ENCODE results near the gene ALX4.

The ALX4 gene

DNA sequence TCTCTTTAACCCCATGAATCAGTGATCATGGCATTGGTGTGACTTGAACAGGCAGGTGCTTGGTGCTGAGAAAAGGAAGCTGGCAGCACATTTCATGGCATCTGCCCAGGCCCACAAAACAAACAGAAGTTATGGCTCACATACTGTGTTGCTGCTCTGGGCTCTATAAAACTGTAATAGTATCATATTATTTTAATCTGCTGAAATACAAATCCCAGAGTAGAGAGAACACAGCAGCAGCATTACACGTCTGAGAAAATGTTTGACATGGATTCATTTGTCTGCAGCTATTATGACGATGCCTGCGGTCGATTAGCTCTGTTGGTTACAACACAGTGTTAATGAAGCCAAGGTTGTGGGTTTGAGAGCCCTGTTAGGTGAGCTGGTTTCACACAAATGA is 80.8 kb downstream of the ALX4 start:
- no peak overlapping the region for H3K27ac ChIP-seq (ENCODE audit: low read length)
- TF ChIP-seq, protein P1, sequence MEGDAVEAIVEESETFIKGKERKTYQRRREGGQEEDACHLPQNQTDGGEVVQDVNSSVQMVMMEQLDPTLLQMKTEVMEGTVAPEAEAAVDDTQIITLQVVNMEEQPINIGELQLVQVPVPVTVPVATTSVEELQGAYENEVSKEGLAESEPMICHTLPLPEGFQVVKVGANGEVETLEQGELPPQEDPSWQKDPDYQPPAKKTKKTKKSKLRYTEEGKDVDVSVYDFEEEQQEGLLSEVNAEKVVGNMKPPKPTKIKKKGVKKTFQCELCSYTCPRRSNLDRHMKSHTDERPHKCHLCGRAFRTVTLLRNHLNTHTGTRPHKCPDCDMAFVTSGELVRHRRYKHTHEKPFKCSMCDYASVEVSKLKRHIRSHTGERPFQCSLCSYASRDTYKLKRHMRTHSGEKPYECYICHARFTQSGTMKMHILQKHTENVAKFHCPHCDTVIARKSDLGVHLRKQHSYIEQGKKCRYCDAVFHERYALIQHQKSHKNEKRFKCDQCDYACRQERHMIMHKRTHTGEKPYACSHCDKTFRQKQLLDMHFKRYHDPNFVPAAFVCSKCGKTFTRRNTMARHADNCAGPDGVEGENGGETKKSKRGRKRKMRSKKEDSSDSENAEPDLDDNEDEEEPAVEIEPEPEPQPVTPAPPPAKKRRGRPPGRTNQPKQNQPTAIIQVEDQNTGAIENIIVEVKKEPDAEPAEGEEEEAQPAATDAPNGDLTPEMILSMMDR (IDR thresholded peaks at IDR 0.05; ENCODE audit: low read length): no peak
- TF ChIP-seq EZH2phosphoT487 (IDR thresholded peaks at IDR 0.05; ENCODE audit: low read length) (no peak), EZH2 (optimal IDR thresholded peaks at IDR 0.05; ENCODE audit: low read depth, low read length) (no peak)
- H3K9me3 ChIP-seq (replicated peaks; ENCODE audit: insufficient read depth, low read length): no peaks in the 10 kb centered on the region
- H3F3A ChIP-seq (ENCODE audit: insufficient read depth, low read length): no peaks in the 10 kb centered on the region
- no peaks in the 10 kb centered on the region for H3K9me2 ChIP-seq (replicated peaks; ENCODE audit: insufficient read depth, low read length)
- H3K4me1 ChIP-seq (ENCODE audit: low read length): no peaks in the 10 kb centered on the region
- no peaks in the 10 kb centered on the region for H3K36me3 ChIP-seq (replicated peaks; ENCODE audit: insufficient read depth, low read length)
- H2AFZ ChIP-seq (ENCODE audit: low read length): no peak overlapping the region
- H3K4me2 ChIP-seq (ENCODE audit: low read depth, low read length): no peak overlapping the region
- no peaks in the 10 kb centered on the region for H3K79me2 ChIP-seq (ENCODE audit: low read length)
- H3K27me3 ChIP-seq (replicated peaks; ENCODE audit: insufficient read depth, low read length): no peaks in the 10 kb centered on the region
- DNase-seq: no peak
- no peak overlapping the region for H3K9ac ChIP-seq (ENCODE audit: low read length)
- no peaks in the 10 kb centered on the region for H4K20me1 ChIP-seq (ENCODE audit: insufficient read depth, low read length)
- H3K4me3 ChIP-seq (ENCODE audit: low read length): no peak overlapping the region

DNA sequence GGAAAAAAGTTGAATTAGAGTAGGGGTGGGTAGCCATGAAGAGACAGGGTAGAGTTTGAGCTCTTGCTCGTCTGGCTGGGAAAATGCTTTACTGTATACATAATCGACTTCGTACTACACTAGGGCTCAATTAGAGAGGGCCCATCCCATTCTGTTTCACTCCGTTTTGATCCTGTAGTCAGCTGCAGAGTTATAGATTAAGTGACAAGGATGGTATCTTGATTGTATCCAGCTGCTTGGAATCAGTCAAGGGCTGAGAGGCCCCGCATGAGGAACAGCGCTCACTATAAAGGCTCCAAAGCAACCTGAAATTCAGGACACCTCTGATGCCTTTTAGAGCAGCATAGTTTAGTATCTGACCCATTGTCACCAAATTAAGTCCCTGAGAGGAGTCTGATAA is 81.6 kb downstream of the ALX4 start:
- H2AFZ ChIP-seq (ENCODE audit: low read length): no peak overlapping the region
- H3K4me3 ChIP-seq (ENCODE audit: low read length): no peak overlapping the region
- no peaks in the 10 kb centered on the region for H3K4me1 ChIP-seq (ENCODE audit: low read length)
- no peak overlapping the region for H3K9ac ChIP-seq (ENCODE audit: low read length)
- no peak overlapping the region for H3K27ac ChIP-seq (ENCODE audit: low read length)
- TF ChIP-seq EZH2phosphoT487 (IDR thresholded peaks at IDR 0.05; ENCODE audit: low read length) (no peak), EZH2 (optimal IDR thresholded peaks at IDR 0.05; ENCODE audit: low read depth, low read length) (no peak)
- no peaks in the 10 kb centered on the region for H3F3A ChIP-seq (ENCODE audit: insufficient read depth, low read length)
- H3K27me3 ChIP-seq (replicated peaks; ENCODE audit: insufficient read depth, low read length): no peaks in the 10 kb centered on the region
- no peaks in the 10 kb centered on the region for H3K9me2 ChIP-seq (replicated peaks; ENCODE audit: insufficient read depth, low read length)
- H4K20me1 ChIP-seq (ENCODE audit: insufficient read depth, low read length): no peaks in the 10 kb centered on the region
- no peaks in the 10 kb centered on the region for H3K79me2 ChIP-seq (ENCODE audit: low read length)
- no peaks in the 10 kb centered on the region for H3K36me3 ChIP-seq (replicated peaks; ENCODE audit: insufficient read depth, low read length)
- H3K9me3 ChIP-seq (replicated peaks; ENCODE audit: insufficient read depth, low read length): no peaks in the 10 kb centered on the region
- H3K4me2 ChIP-seq (ENCODE audit: low read depth, low read length): no peak overlapping the region
- DNase-seq: no peak

DNA sequence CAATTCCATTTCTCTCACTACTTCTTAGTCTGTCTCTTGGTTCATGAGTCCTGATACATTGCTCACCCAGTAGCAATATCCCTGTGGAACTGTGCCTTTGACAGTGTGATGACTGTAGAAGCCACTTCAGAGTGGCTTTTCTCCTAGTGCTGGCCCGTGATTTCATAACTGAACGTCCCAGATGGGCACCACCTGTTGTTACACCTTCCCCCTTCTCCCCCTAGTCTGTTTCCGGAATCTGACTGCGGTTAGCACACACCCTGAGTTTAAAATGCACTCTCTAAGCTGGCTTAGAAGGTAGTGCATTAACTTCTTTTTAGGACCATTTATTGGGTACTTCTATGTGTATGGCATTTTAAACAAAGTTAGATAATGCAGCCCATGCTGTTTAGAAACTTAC is 83.0 kb downstream of the ALX4 start:
- no peak for TF ChIP-seq EZH2phosphoT487 (IDR thresholded peaks at IDR 0.05; ENCODE audit: low read length)
- TF ChIP-seq, protein P1 (IDR thresholded peaks at IDR 0.05; ENCODE audit: low read length): no peak
- TF ChIP-seq EZH2 (optimal IDR thresholded peaks at IDR 0.05; ENCODE audit: low read depth, low read length): no peak
- Histone ChIP-seq H3K4me1 (ENCODE audit: low read length) (no peaks in the 10 kb centered on the region), H3F3A (ENCODE audit: insufficient read depth, low read length) (no peaks in the 10 kb centered on the region), H3K9me2 (replicated peaks; ENCODE audit: insufficient read depth, low read length) (no peaks in the 10 kb centered on the region), H3K4me3 (ENCODE audit: low read length) (no peak overlapping the region), H4K20me1 (ENCODE audit: insufficient read depth, low read length) (no peaks in the 10 kb centered on the region), H3K27ac (ENCODE audit: low read length) (no peak overlapping the region), H3K9ac (ENCODE audit: low read length) (no peak overlapping the region), H3K4me2 (ENCODE audit: low read depth, low read length) (no peak overlapping the region), H3K36me3 (replicated peaks; ENCODE audit: insufficient read depth, low read length) (no peaks in the 10 kb centered on the region), H3K27me3 (replicated peaks; ENCODE audit: insufficient read depth, low read length) (no peaks in the 10 kb centered on the region), H2AFZ (ENCODE audit: low read length) (no peak overlapping the region), H3K9me3 (replicated peaks; ENCODE audit: insufficient read depth, low read length) (no peaks in the 10 kb centered on the region), H3K79me2 (ENCODE audit: low read length) (no peaks in the 10 kb centered on the region)
- no peak for DNase-seq

DNA sequence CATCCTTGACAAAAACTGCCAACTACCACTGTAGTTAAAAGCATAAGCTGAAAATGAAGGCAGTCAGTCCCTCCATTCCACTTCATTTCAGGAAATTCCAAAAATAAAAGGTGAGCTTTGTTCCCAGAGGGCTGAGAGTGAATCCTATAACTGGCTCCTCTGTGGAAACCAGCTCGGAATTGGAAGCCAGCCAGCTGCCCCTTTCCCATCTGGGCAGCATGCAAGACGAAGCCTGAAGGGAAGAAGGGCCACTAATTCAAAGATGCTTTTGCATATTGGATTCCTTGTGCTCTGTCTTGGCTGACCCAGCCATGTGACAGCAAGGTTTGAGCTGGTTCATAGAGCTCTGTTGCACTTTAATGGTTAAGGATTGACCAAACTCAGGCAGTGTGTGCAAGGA is 83.4 kb downstream of the ALX4 start:
- DNase-seq: no peak
- Histone ChIP-seq H3K9ac (ENCODE audit: low read length) (no peak overlapping the region), H3F3A (ENCODE audit: insufficient read depth, low read length) (no peaks in the 10 kb centered on the region), H2AFZ (ENCODE audit: low read length) (no peak overlapping the region), H3K4me3 (ENCODE audit: low read length) (no peak overlapping the region), H3K4me2 (ENCODE audit: low read depth, low read length) (no peak overlapping the region), H3K79me2 (ENCODE audit: low read length) (no peaks in the 10 kb centered on the region), H3K36me3 (replicated peaks; ENCODE audit: insufficient read depth, low read length) (no peaks in the 10 kb centered on the region), H3K9me2 (replicated peaks; ENCODE audit: insufficient read depth, low read length) (no peaks in the 10 kb centered on the region), H3K9me3 (replicated peaks; ENCODE audit: insufficient read depth, low read length) (no peaks in the 10 kb centered on the region), H3K4me1 (ENCODE audit: low read length) (no peaks in the 10 kb centered on the region), H3K27ac (ENCODE audit: low read length) (no peak overlapping the region), H3K27me3 (replicated peaks; ENCODE audit: insufficient read depth, low read length) (no peaks in the 10 kb centered on the region), H4K20me1 (ENCODE audit: insufficient read depth, low read length) (no peaks in the 10 kb centered on the region)
- TF ChIP-seq EZH2 (optimal IDR thresholded peaks at IDR 0.05; ENCODE audit: low read depth, low read length) (no peak), EZH2phosphoT487 (IDR thresholded peaks at IDR 0.05; ENCODE audit: low read length) (no peak)
- TF ChIP-seq, protein P1 (IDR thresholded peaks at IDR 0.05; ENCODE audit: low read length): no peak

Data from MM.1S (cell line).